SU-DHL-6 (cell line): Measurements from ENCODE around the gene RBM20.

Experiments used
- H2AFZ ChIP-seq: fragments of 200-600 bp; sonication (generic); 2 replicates; pipeline ENCODE4 v1.6.1; 2014; ENCODE audit warnings: low read depth, mild to moderate bottlenecking, moderate library complexity, mixed read lengths, antibody characterized with exemption, low read length; ENCODE audit not compliant: severe bottlenecking
- H3F3A ChIP-seq: fragments of 200-600 bp; shearing (Covaris generic); 2 replicates; pipeline ENCODE4 v1.6.0; 2016; ENCODE audit warnings: antibody characterized with exemption, mild to moderate bottlenecking; ENCODE audit not compliant: insufficient read depth
- H3K27ac ChIP-seq: fragments of 200-600 bp; sonication (generic); 2 replicates; pipeline ENCODE4 v1.5.1; 2016; ENCODE audit warnings: low read depth, mild to moderate bottlenecking, low read length, moderate library complexity, mixed read lengths
- H3K27me3 ChIP-seq: fragments of 200-600 bp; sonication (generic), shearing (Covaris generic); 2 replicates; pipeline ENCODE4 v1.6.0; 2014; ENCODE audit warnings: mild to moderate bottlenecking, low read length
- H3K36me3 ChIP-seq: fragments of 200-600 bp; sonication (generic); 2 replicates; pipeline ENCODE4 v1.6.1; 2014; ENCODE audit warnings: mild to moderate bottlenecking, low read length, mixed read lengths
- H3K4me2 ChIP-seq: fragments of 300-600, 200-600 bp; shearing (Covaris generic), sonication (generic); 2 replicates; pipeline ENCODE4 v1.6.0; 2014; ENCODE audit warnings: low read length, low read depth, mild to moderate bottlenecking; ENCODE audit not compliant: poor library complexity, severe bottlenecking
- H3K4me3 ChIP-seq: fragments of 200-600 bp; sonication (generic); 2 replicates; pipeline ENCODE4 v1.5.1; 2014; ENCODE audit warnings: antibody characterized with exemption, low read length, mild to moderate bottlenecking, mixed read lengths; ENCODE audit not compliant: insufficient read depth, poor library complexity, severe bottlenecking
- H3K79me2 ChIP-seq: fragments of 200-600 bp; sonication (generic); 2 replicates; pipeline ENCODE4 v1.6.1; 2014; ENCODE audit warnings: mild to moderate bottlenecking, low read length, moderate library complexity; ENCODE audit not compliant: insufficient read depth
- H3K9ac ChIP-seq: fragments of 200-600 bp; sonication (generic); 2 replicates; pipeline ENCODE4 v1.7.0; 2014; ENCODE audit warnings: mild to moderate bottlenecking, low read length
- H3K9me2 ChIP-seq: fragments of 200-600 bp; sonication (generic); replicated peaks from 2 replicates; pipeline ENCODE4 v1.6.1; 2014; ENCODE audit warnings: low read length; ENCODE audit not compliant: insufficient read depth
- H3K9me3 ChIP-seq: fragments of 200-600 bp; sonication (generic); 2 replicates; pipeline ENCODE4 v1.6.1; 2014; ENCODE audit warnings: low read length, mixed read lengths; ENCODE audit not compliant: insufficient read depth
- H4K20me1 ChIP-seq: fragments of 200-600 bp; sonication (generic); 2 replicates; pipeline ENCODE4 v1.6.1; 2014; ENCODE audit warnings: low read depth, mild to moderate bottlenecking, antibody characterized with exemption, low read length, moderate library complexity, mixed read lengths
- EZH2phosphoT487 ChIP-seq: fragments of 200-600 bp; sonication (generic), shearing (Covaris generic); conservative IDR thresholded peaks from 2 replicates; pipeline ENCODE4 v1.6.1; 2018; ENCODE audit warnings: mild to moderate bottlenecking, antibody characterized with exemption, low read length, moderate library complexity, mixed read lengths
- TF ChIP-seq, protein P1 (sequence below): fragments of 200-600 bp; sonication (generic); IDR thresholded peaks from one replicate; pipeline ENCODE4 v1.5.1; 2017; ENCODE audit warnings: antibody characterized with exemption, mild to moderate bottlenecking, low read length, moderate library complexity; ENCODE audit not compliant: insufficient read depth, poor library complexity, severe bottlenecking

The RBM20 gene

GRCh38 chr10:110695539-110695886, 51.4 kb downstream of the RBM20 start:
- no peaks in the 10 kb centered on the region for H3K36me3 ChIP-seq
- H3K9me3 ChIP-seq = 0 out of 2 replicates have a peak, but pooled peaks cover 4% of the 10 kb centered on the region
- H3K9ac ChIP-seq = no peak overlapping the region
- no peaks in the 10 kb centered on the region for H3K27me3 ChIP-seq
- H4K20me1 ChIP-seq = no peaks in the 10 kb centered on the region
- H2AFZ ChIP-seq = no peak overlapping the region
- no peak overlapping the region for H3K27ac ChIP-seq
- no peak overlapping the region for H3K4me3 ChIP-seq
- H3K4me2 ChIP-seq = no peak overlapping the region
- H3K9me2 ChIP-seq = no peaks in the 10 kb centered on the region
- TF ChIP-seq, protein P1, sequence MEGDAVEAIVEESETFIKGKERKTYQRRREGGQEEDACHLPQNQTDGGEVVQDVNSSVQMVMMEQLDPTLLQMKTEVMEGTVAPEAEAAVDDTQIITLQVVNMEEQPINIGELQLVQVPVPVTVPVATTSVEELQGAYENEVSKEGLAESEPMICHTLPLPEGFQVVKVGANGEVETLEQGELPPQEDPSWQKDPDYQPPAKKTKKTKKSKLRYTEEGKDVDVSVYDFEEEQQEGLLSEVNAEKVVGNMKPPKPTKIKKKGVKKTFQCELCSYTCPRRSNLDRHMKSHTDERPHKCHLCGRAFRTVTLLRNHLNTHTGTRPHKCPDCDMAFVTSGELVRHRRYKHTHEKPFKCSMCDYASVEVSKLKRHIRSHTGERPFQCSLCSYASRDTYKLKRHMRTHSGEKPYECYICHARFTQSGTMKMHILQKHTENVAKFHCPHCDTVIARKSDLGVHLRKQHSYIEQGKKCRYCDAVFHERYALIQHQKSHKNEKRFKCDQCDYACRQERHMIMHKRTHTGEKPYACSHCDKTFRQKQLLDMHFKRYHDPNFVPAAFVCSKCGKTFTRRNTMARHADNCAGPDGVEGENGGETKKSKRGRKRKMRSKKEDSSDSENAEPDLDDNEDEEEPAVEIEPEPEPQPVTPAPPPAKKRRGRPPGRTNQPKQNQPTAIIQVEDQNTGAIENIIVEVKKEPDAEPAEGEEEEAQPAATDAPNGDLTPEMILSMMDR = no peak
- no peak for TF ChIP-seq EZH2phosphoT487
- H3K79me2 ChIP-seq = no peaks in the 10 kb centered on the region
- no peaks in the 10 kb centered on the region for H3F3A ChIP-seq

GRCh38 chr10:110696436-110696835, 52.3 kb downstream of the RBM20 start:
- no peaks in the 10 kb centered on the region for H3K79me2 ChIP-seq
- no peak overlapping the region for H3K9ac ChIP-seq
- H2AFZ ChIP-seq = no peak overlapping the region
- no peaks in the 10 kb centered on the region for H3K9me2 ChIP-seq
- H3K4me3 ChIP-seq = no peak overlapping the region
- H4K20me1 ChIP-seq = no peaks in the 10 kb centered on the region
- no peak overlapping the region for H3K4me2 ChIP-seq
- no peaks in the 10 kb centered on the region for H3K27me3 ChIP-seq
- no peak overlapping the region for H3K27ac ChIP-seq
- no peak for TF ChIP-seq EZH2phosphoT487
- TF ChIP-seq, protein P1 = no peak
- H3K36me3 ChIP-seq = no peaks in the 10 kb centered on the region
- 0 out of 2 replicates have a peak, but pooled peaks cover 4% of the 10 kb centered on the region for H3K9me3 ChIP-seq
- H3F3A ChIP-seq = no peaks in the 10 kb centered on the region

- Histone ChIP-seq H3K36me3 (no peaks in the 10 kb centered on the region), H3K9ac (no peak overlapping the region), H3K27me3 (no peaks in the 10 kb centered on the region), H3K9me2 (no peaks in the 10 kb centered on the region), H4K20me1 (no peaks in the 10 kb centered on the region), H3F3A (no peaks in the 10 kb centered on the region), H3K4me2 (no peak overlapping the region), H3K79me2 (no peaks in the 10 kb centered on the region), H2AFZ (no peak overlapping the region), H3K4me3 (no peak overlapping the region), H3K27ac (no peak overlapping the region), H3K9me3 (no peaks in the 10 kb centered on the region)
- TF ChIP-seq EZH2phosphoT487 = no peak
- TF ChIP-seq, protein P1 = no peak
Measured at GRCh38 chr10:110698340-110698739, 54.2 kb downstream of the RBM20 start.
